ENCODE data around the gene PLAC8.
"Not testable (repeated sequence)": the region's sequence is repeated elsewhere in the genome, so short reads cannot be mapped to it uniquely, and the experiment has no call there.

Gene PLAC8

GRCh38 chr4:83062739-83063138 lies 51.8 kb downstream of the PLAC8 start:
- DNase-seq: no peak

- DNase-seq: peak; percentile 23
Observed at GRCh38 chr4:83054928-83055327, 59.6 kb downstream of the PLAC8 start.

- DNase-seq: peak; percentile 33
Observed at GRCh38 chr4:83048781-83049180, 65.7 kb downstream of the PLAC8 start.

DNA sequence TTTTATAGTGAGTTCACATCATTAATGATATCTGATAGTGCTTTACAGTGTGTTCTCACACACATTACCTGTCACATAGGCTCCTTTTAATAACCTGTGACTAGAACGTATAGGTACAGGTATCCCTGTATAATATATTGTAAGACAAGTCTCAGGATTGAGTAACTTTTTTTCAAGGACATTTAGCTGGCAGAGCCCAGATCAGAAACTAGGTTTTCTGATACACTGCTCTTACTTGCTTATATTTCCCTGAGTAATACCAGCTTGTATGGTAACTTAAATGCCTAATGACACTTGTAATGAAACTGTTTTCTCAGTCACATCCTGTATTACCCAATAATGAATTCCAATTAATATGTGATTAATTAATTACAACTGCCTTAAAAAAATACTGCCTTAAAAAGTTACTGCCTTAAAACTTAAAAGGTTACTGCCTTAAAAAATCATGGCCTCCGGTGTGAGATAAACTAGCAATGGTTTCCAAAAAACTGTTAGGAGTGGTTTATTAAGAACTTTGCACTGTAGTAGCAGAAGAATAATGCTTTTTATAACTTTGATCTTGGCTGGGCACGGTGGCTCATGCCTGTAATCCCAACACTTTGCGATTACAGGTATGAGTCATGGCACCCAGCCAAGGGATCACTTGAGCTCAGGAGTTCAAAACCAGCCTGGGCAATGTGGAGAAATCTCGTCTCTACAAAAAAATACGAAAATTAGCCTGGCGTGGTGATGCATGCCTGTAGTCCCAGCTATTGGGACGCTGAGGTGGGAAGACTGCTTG lies 67.6 kb downstream of the PLAC8 start:
- DNase-seq: no peak

GRCh38 chr4:83043801-83044407 lies 70.6 kb downstream of the PLAC8 start:
- DNase-seq: peak; percentile 34

DNA sequence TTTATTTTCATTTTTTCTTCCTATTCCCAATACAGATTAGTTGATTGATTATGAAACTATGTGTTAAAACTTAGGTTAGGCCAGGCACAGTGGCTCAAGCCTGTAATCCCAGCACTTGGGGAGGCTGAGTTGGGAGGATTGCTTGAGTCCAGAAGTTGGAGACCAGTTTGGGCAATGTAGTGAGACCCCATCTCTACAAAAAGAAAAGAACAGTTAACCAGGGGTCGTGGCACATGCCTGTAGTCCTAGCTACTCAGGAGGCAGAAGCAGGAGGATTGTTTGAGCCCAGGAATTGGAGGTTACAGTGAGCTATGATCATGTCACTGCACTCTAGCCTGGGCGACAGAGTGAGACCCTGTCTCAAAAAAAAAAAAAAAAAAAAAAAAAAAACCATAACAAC lies 71.4 kb downstream of the PLAC8 start:
- DNase-seq: not testable (repeated sequence)

GRCh38 chr4:83040269-83040668 lies 74.3 kb downstream of the PLAC8 start:
- no peak for DNase-seq
